GM06990 (cell line): ENCODE results near the gene ALK.

Source experiments
- DNase-seq: peaks from one replicate; pipeline ENCODE4 v3.0.0-alpha.2; 2011; ENCODE audit not compliant: insufficient read length; ENCODE audit errors: extremely low read depth
- H3K27me3 ChIP-seq: replicated peaks from 2 replicates; pipeline ENCODE4 v1.6.0; 2011; ENCODE audit warnings: low read length; ENCODE audit not compliant: control insufficient read depth, insufficient read depth
- H3K36me3 ChIP-seq: 2 replicates; pipeline ENCODE4 v1.5.1; 2011; ENCODE audit warnings: low read length; ENCODE audit not compliant: control insufficient read depth, insufficient read depth
- H3K4me3 ChIP-seq: replicated peaks from 2 replicates; pipeline ENCODE4 v1.5.1; 2011; ENCODE audit warnings: low read depth, mild to moderate bottlenecking, control low read depth, low read length
- CTCF ChIP-seq: IDR thresholded peaks from 2 replicates; pipeline ENCODE4 v1.5.1; 2011; ENCODE audit warnings: low read length, control low read depth, mild to moderate bottlenecking, inconsistent platforms; ENCODE audit not compliant: insufficient read depth, poor library complexity, severe bottlenecking

Gene ALK

GRCh38 chr2:29613792-29614266 is 307.6 kb downstream of the ALK start:
- no peak for DNase-seq
- Histone ChIP-seq H3K27me3 (0 out of 2 replicates have a peak, but pooled peaks cover 3% of the 10 kb centered on the region), H3K4me3 (no peak overlapping the region), H3K36me3 (no peaks in the 10 kb centered on the region)
- no peak for TF ChIP-seq CTCF

GRCh38 chr2:29613067-29613466 is 308.3 kb downstream of the ALK start:
- DNase-seq: no peak
- no peak for TF ChIP-seq CTCF
- no peak overlapping the region for H3K4me3 ChIP-seq
- no peaks in the 10 kb centered on the region for H3K36me3 ChIP-seq
- 0 out of 2 replicates have a peak, but pooled peaks cover 3% of the 10 kb centered on the region for H3K27me3 ChIP-seq

GRCh38 chr2:29612568-29612967 is 308.8 kb downstream of the ALK start:
- 0 out of 2 replicates have a peak, but pooled peaks cover 3% of the 10 kb centered on the region for H3K27me3 ChIP-seq
- no peak for DNase-seq
- TF ChIP-seq CTCF: no peak
- no peaks in the 10 kb centered on the region for H3K36me3 ChIP-seq
- no peak overlapping the region for H3K4me3 ChIP-seq

GRCh38 chr2:29611850-29612249 is 309.5 kb downstream of the ALK start:
- Histone ChIP-seq H3K4me3 (no peak overlapping the region), H3K36me3 (no peaks in the 10 kb centered on the region), H3K27me3 (0 out of 2 replicates have a peak, but pooled peaks cover 3% of the 10 kb centered on the region)
- no peak for DNase-seq
- no peak for TF ChIP-seq CTCF

GRCh38 chr2:29611261-29611660 is 310.1 kb downstream of the ALK start:
- no peak overlapping the region for H3K4me3 ChIP-seq
- TF ChIP-seq CTCF: no peak
- H3K36me3 ChIP-seq: no peaks in the 10 kb centered on the region
- 0 out of 2 replicates have a peak, but pooled peaks cover 3% of the 10 kb centered on the region for H3K27me3 ChIP-seq
- no peak for DNase-seq

GRCh38 chr2:29610569-29610968 is 310.8 kb downstream of the ALK start:
- Histone ChIP-seq H3K4me3 (no peak overlapping the region), H3K36me3 (no peaks in the 10 kb centered on the region), H3K27me3 (0 out of 2 replicates have a peak, but pooled peaks cover 3% of the 10 kb centered on the region)
- TF ChIP-seq CTCF: no peak
- DNase-seq: no peak
